Skeletal muscle satellite cell (primary cell): Measurements from ENCODE around the gene AKAP7.

Experiments
- H3K27me3 ChIP-seq: 2 replicates; pipeline ENCODE4 v1.7.0; 2013; ENCODE audit warnings: low read length; ENCODE audit not compliant: control insufficient read depth, insufficient read depth
- H3K36me3 ChIP-seq: 2 replicates; pipeline ENCODE4 v1.7.0; 2013; ENCODE audit warnings: mild to moderate bottlenecking, control low read depth, low read length; ENCODE audit not compliant: insufficient read depth
- H3K4me1 ChIP-seq: 2 replicates; pipeline ENCODE4 v1.7.0; 2013; ENCODE audit warnings: low read length; ENCODE audit not compliant: control insufficient read depth, insufficient read depth
- H3K4me2 ChIP-seq: 2 replicates; pipeline ENCODE4 v1.7.0; 2013; ENCODE audit warnings: mild to moderate bottlenecking, low read length
- H3K4me3 ChIP-seq: 2 replicates; pipeline ENCODE4 v1.7.0; 2013; ENCODE audit warnings: low read length
- H3K9ac ChIP-seq: 2 replicates; pipeline ENCODE4 v1.7.0; 2013; ENCODE audit warnings: mild to moderate bottlenecking, low read depth, low read length, moderate library complexity
- H3K9me3 ChIP-seq: replicated peaks from 2 replicates; pipeline ENCODE4 v1.7.0; 2013; ENCODE audit warnings: mild to moderate bottlenecking, control low read depth, low read length

Gene AKAP7

GRCh38 chr6:131206463-131207251 is 71.4 kb downstream of the AKAP7 start:
- no peaks in the 10 kb centered on the region for H3K36me3 ChIP-seq
- no peaks in the 10 kb centered on the region for H3K27me3 ChIP-seq
- H3K4me2 ChIP-seq, result no peak overlapping the region
- H3K9me3 ChIP-seq, result no peaks in the 10 kb centered on the region
- no peak overlapping the region for H3K9ac ChIP-seq
- no peak overlapping the region for H3K4me3 ChIP-seq
- no peaks in the 10 kb centered on the region for H3K4me1 ChIP-seq

GRCh38 chr6:131208787-131209186 is 73.5 kb downstream of the AKAP7 start:
- Histone ChIP-seq H3K4me1 (no peaks in the 10 kb centered on the region), H3K4me3 (no peak overlapping the region), H3K9me3 (no peaks in the 10 kb centered on the region), H3K27me3 (no peaks in the 10 kb centered on the region), H3K36me3 (no peaks in the 10 kb centered on the region), H3K9ac (no peak overlapping the region), H3K4me2 (no peak overlapping the region)

GRCh38 chr6:131210469-131210868 is 75.2 kb downstream of the AKAP7 start:
- Histone ChIP-seq H3K36me3 (no peaks in the 10 kb centered on the region), H3K4me2 (no peak overlapping the region), H3K9ac (no peak overlapping the region), H3K27me3 (no peaks in the 10 kb centered on the region), H3K9me3 (no peaks in the 10 kb centered on the region), H3K4me1 (no peaks in the 10 kb centered on the region), H3K4me3 (no peak overlapping the region)

- H3K9ac ChIP-seq, result no peak overlapping the region
- no peaks in the 10 kb centered on the region for H3K36me3 ChIP-seq
- no peaks in the 10 kb centered on the region for H3K4me1 ChIP-seq
- no peaks in the 10 kb centered on the region for H3K9me3 ChIP-seq
- H3K4me2 ChIP-seq, result no peak overlapping the region
- H3K4me3 ChIP-seq, result no peak overlapping the region
- no peaks in the 10 kb centered on the region for H3K27me3 ChIP-seq
Measured at GRCh38 chr6:131212024-131212423, 76.8 kb downstream of the AKAP7 start.

GRCh38 chr6:131212913-131213312 is 77.6 kb downstream of the AKAP7 start:
- H3K27me3 ChIP-seq, result no peaks in the 10 kb centered on the region
- no peaks in the 10 kb centered on the region for H3K4me1 ChIP-seq
- no peak overlapping the region for H3K4me2 ChIP-seq
- H3K9me3 ChIP-seq, result no peaks in the 10 kb centered on the region
- H3K36me3 ChIP-seq, result no peaks in the 10 kb centered on the region
- H3K9ac ChIP-seq, result no peak overlapping the region
- no peak overlapping the region for H3K4me3 ChIP-seq

- no peak overlapping the region for H3K9ac ChIP-seq
- H3K27me3 ChIP-seq, result no peaks in the 10 kb centered on the region
- no peak overlapping the region for H3K4me3 ChIP-seq
- no peaks in the 10 kb centered on the region for H3K9me3 ChIP-seq
- H3K4me1 ChIP-seq, result no peaks in the 10 kb centered on the region
- no peak overlapping the region for H3K4me2 ChIP-seq
- H3K36me3 ChIP-seq, result no peaks in the 10 kb centered on the region
Measured at GRCh38 chr6:131213501-131213990, 78.3 kb downstream of the AKAP7 start.

- H3K4me3 ChIP-seq, result no peak overlapping the region
- H3K36me3 ChIP-seq, result no peaks in the 10 kb centered on the region
- H3K9ac ChIP-seq, result no peak overlapping the region
- no peak overlapping the region for H3K4me2 ChIP-seq
- H3K4me1 ChIP-seq, result no peaks in the 10 kb centered on the region
- H3K27me3 ChIP-seq, result no peaks in the 10 kb centered on the region
- no peaks in the 10 kb centered on the region for H3K9me3 ChIP-seq
Measured at GRCh38 chr6:131215219-131215618, 80.0 kb downstream of the AKAP7 start.

- no peaks in the 10 kb centered on the region for H3K4me1 ChIP-seq
- no peaks in the 10 kb centered on the region for H3K27me3 ChIP-seq
- H3K4me2 ChIP-seq, result no peak overlapping the region
- H3K36me3 ChIP-seq, result no peaks in the 10 kb centered on the region
- H3K4me3 ChIP-seq, result no peak overlapping the region
- H3K9ac ChIP-seq, result no peak overlapping the region
- H3K9me3 ChIP-seq, result no peaks in the 10 kb centered on the region
Measured at GRCh38 chr6:131216246-131216645, 81.0 kb downstream of the AKAP7 start.

GRCh38 chr6:131222773-131223172 is 87.5 kb downstream of the AKAP7 start:
- Histone ChIP-seq H3K9ac (no peak overlapping the region), H3K4me3 (no peak overlapping the region), H3K4me1 (no peaks in the 10 kb centered on the region), H3K4me2 (no peak overlapping the region), H3K36me3 (no peaks in the 10 kb centered on the region), H3K27me3 (no peaks in the 10 kb centered on the region), H3K9me3 (no peaks in the 10 kb centered on the region)

- H3K4me3 ChIP-seq, result no peak overlapping the region
- no peaks in the 10 kb centered on the region for H3K9me3 ChIP-seq
- no peaks in the 10 kb centered on the region for H3K36me3 ChIP-seq
- no peaks in the 10 kb centered on the region for H3K4me1 ChIP-seq
- H3K27me3 ChIP-seq, result no peaks in the 10 kb centered on the region
- H3K4me2 ChIP-seq, result no peak overlapping the region
- no peak overlapping the region for H3K9ac ChIP-seq
Measured at GRCh38 chr6:131223416-131223815, 88.1 kb downstream of the AKAP7 start.

- Histone ChIP-seq H3K9me3 (no peaks in the 10 kb centered on the region), H3K36me3 (no peaks in the 10 kb centered on the region), H3K4me3 (no peak overlapping the region), H3K4me1 (no peaks in the 10 kb centered on the region), H3K9ac (no peak overlapping the region), H3K27me3 (no peaks in the 10 kb centered on the region), H3K4me2 (no peak overlapping the region)
Measured at GRCh38 chr6:131225127-131225526, 89.9 kb downstream of the AKAP7 start.

- no peak overlapping the region for H3K4me3 ChIP-seq
Measured at GRCh38 chr6:131225959-131226358, 90.7 kb downstream of the AKAP7 start.

More at GRCh38 chr6:131225959-131226358, 90.7 kb downstream of the AKAP7 start:
- no peak overlapping the region for H3K4me2 ChIP-seq
- H3K9me3 ChIP-seq, result no peaks in the 10 kb centered on the region
- no peak overlapping the region for H3K9ac ChIP-seq
- H3K27me3 ChIP-seq, result no peaks in the 10 kb centered on the region
- no peaks in the 10 kb centered on the region for H3K36me3 ChIP-seq
- no peaks in the 10 kb centered on the region for H3K4me1 ChIP-seq
